Liver (tissue), 3 donors: Measurements from ENCODE around the gene TUBA4A.
A peak's percentile ranks its signal among the peaks of the same experiment; 100 is the strongest.

Experiments
- ATF3 ChIP-seq: IDR thresholded peaks from 2 replicates; pipeline ENCODE4 v1.6.1; 2016; ENCODE audit warnings: antibody characterized with exemption
- CTCF ChIP-seq: fragments of 150-350 bp; IDR thresholded peaks from 2 replicates; pipeline ENCODE4 v1.5.1; 2017; ENCODE audit warnings: improper control_type of control experiment, low read depth, low read length; ENCODE audit not compliant: missing input control
- EGR1 ChIP-seq, 2 donors: IDR thresholded peaks; 2 replicates each; pipeline ENCODE4 v1.6.1; 2016 to 2018; ENCODE audit warnings: antibody characterized with exemption in 2 of 2, low read depth in 2 of 2
- JUND ChIP-seq, 2 donors: IDR thresholded peaks; 2 replicates each; pipeline ENCODE4 v1.6.1; 2016; ENCODE audit warnings: antibody characterized with exemption in 2 of 2
- NR2F2 ChIP-seq: IDR thresholded peaks from 2 replicates; pipeline ENCODE4 v1.6.1; 2016; ENCODE audit warnings: antibody characterized with exemption
- RAD21 ChIP-seq, 2 donors: IDR thresholded peaks; 2 replicates each; pipeline ENCODE4 v1.6.1; 2016; ENCODE audit warnings: antibody characterized with exemption in 2 of 2, mild to moderate bottlenecking in 2 of 2
- REST ChIP-seq: IDR thresholded peaks from 2 replicates; pipeline ENCODE4 v1.6.1; 2016; ENCODE audit warnings: antibody characterized with exemption, mild to moderate bottlenecking
- SP1 ChIP-seq: IDR thresholded peaks from 2 replicates; pipeline ENCODE4 v1.6.1; 2018; ENCODE audit warnings: antibody characterized with exemption, mild to moderate bottlenecking
- TAF1 ChIP-seq: conservative IDR thresholded peaks from 2 replicates; pipeline ENCODE4 v1.6.1; 2016; ENCODE audit warnings: antibody characterized with exemption, mild to moderate bottlenecking
- YY1 ChIP-seq: IDR thresholded peaks from 2 replicates; pipeline ENCODE4 v1.6.1; 2016; ENCODE audit warnings: antibody characterized with exemption, mild to moderate bottlenecking
- TF ChIP-seq, protein P1 (sequence below): IDR thresholded peaks from 2 replicates; pipeline ENCODE4 v1.6.1; 2016; ENCODE audit warnings: antibody characterized with exemption
- donor health status: healthy.
- donor health status: healthy.

DNA sequence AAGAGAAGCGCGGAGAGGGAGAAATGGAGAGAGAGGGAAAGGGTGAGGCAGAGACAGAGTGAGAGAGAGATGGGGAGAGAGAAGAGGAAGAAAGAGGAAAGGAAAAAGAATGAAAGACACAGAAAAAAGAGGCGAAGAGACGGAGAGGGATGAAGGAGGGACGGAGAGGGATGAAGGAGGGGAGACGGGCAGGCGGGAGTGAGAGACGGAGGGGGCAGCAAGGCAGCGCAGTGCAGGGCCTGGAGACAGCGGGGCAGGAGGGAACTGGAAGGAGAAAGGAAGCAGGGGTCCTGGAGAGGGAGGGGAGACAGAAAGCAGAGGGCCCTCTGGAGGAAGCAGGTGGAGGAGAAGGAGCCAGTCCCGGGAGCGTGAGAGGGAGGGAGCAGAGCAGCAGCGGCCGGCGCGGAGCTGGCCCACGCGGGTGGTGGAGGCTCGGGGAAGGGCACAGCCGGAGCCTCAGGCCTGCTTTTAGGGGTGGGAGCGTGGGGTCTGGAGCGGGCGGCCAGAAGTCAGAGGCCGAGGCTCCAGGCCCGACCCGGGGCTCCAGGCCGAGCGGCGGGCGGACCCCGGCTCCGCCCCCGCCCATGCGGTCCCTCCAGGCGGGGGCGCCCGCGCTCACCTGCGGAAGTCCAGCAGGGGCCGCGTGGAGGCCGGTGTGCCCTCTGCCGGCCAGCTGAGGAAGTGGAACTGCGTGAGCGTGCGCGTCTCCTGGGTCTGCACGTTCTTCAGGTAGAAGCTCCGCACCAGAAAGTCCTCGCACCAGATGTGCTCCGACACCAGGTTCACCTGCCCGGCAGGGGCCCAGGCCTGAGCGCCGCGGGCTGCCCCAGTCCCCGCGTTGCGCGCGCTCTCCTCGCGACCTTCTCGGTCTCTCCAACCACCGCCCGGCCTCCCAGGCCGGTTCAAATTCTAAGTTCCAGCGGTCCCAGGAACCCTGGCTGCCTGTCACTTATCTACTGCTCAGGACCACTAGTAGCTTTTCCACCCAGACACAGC, 40.9 kb upstream of the TUBA4A start:
- TF ChIP-seq CTCF: peak; percentile 98
- peak; percentile 21 for TF ChIP-seq SP1
- TF ChIP-seq, protein P1, sequence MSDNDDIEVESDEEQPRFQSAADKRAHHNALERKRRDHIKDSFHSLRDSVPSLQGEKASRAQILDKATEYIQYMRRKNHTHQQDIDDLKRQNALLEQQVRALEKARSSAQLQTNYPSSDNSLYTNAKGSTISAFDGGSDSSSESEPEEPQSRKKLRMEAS: no peak
- TF ChIP-seq ATF3: no peak
- peak; percentile 41 for TF ChIP-seq REST
- no peak for TF ChIP-seq JUND (IDR thresholded peaks at IDR 0.05)
- TF ChIP-seq YY1: no peak
- TF ChIP-seq NR2F2: no peak
- no peak for TF ChIP-seq TAF1
- peak; percentile 46 to 54 for TF ChIP-seq EGR1 (IDR thresholded peaks at IDR 0.05; ENCODE audit: low read depth in 2 of 2)
- TF ChIP-seq RAD21 (IDR thresholded peaks at IDR 0.05): peak; percentile 72 to 82
